A673 (cell line): ENCODE results near the gene GRIK3.

Source experiments
- CTCF ChIP-seq: fragments of 300-800, 200-600 bp; sonication (generic); conservative IDR thresholded peaks from 2 replicates; pipeline ENCODE4 v1.5.1; 2017; ENCODE audit warnings: low read depth, mild to moderate bottlenecking, antibody characterized with exemption, low read length, moderate library complexity, mixed read lengths
- EZH2 ChIP-seq: fragments of 200-600 bp; sonication (generic); IDR thresholded peaks from 2 replicates; pipeline ENCODE4 v1.6.1; 2017; ENCODE audit warnings: borderline replicate concordance, low read depth, mild to moderate bottlenecking, mixed read lengths, antibody characterized with exemption, low read length; ENCODE audit not compliant: poor library complexity, severe bottlenecking

GRCh38 chr1:37073152-37073853, 39.0 kb upstream of the GRIK3 start:
- no peak for TF ChIP-seq CTCF
- no peak for TF ChIP-seq EZH2
